HepG2 (cell line): ENCODE results near the gene ITGB8. TPM values are rescaled to one million over a fixed set of nuclear protein-coding genes. Genes with fewer than 3 reads are reported as not detected.

Experiments used
- ATAC-seq: fragments of 200-7000 bp; cut with Tn5 transposase; 3 replicates; pipeline ENCODE4 v1.9.1; 2020; ENCODE audit warnings: mild to moderate bottlenecking, moderate library complexity
- BruUV-seq: library from RNA; stranded (reverse); fragments of 400-500 nt; replicated peaks from 2 replicates; lab custom pipeline; 2021; lab: Mats Ljungman, UMichigan
- CTCF ChIA-PET: fragments of 300-600 bp; formaldehyde crosslinking; extraction: SDS; loops from one replicate; lab custom pipeline; 2021; ENCODE audit warnings: low total read pairs, inconsistent platforms, low intra/inter-chr PET ratio; lab: Yijun Ruan, JAX
- POLR2A ChIA-PET: fragments of 350-600 bp; sonication (Branson Sonifier 250); formaldehyde crosslinking; loops from one replicate; lab custom pipeline; 2020; ENCODE audit warnings: antibody characterized with exemption, inconsistent platforms; lab: Yijun Ruan, JAX
- DNase-seq: peaks from one replicate; pipeline ENCODE4 v3.0.0-alpha.2; 2015; ENCODE audit warnings: low spot score
- FAIRE-seq: peaks from 3 replicates; lab custom pipeline; 2011; peaks lifted over from hg19 to GRCh38; lab: Jason Lieb, UNC
- H2AFZ ChIP-seq: one replicate; pipeline ENCODE4 v1.6.1; 2011; ENCODE audit warnings: low read length, inconsistent platforms
- H3K27ac ChIP-seq: fragments of 300-600 bp; 3 replicates; pipeline ENCODE4 v1.8.0; 2011; ENCODE audit warnings: mixed run types, mild to moderate bottlenecking, mixed read lengths, low read length, inconsistent platforms; ENCODE audit not compliant: insufficient read depth; ENCODE audit errors: extremely low read length
- H3K27me3 ChIP-seq, 2 experiments: fragments of 200-600 bp in 1 of 2; 2 replicates in 1 of 2; 3 replicates in 1 of 2; pipeline versions ENCODE4 v1.6.0 to v1.8.0; 2011; ENCODE audit warnings: low read length in 2 of 2, mild to moderate bottlenecking in 2 of 2, moderate library complexity in 2 of 2, inconsistent platforms in 1 of 2; ENCODE audit not compliant: insufficient read depth in 2 of 2, control insufficient read depth in 1 of 2
- H3K36me3 ChIP-seq, 2 experiments: fragments of 200-600 bp in 1 of 2; replicated peaks in 1 of 2; 2 replicates in 1 of 2; 3 replicates in 1 of 2; pipeline versions ENCODE4 v1.5.1 to v1.8.0; 2011; ENCODE audit warnings: low read length in 2 of 2, inconsistent platforms in 1 of 2; ENCODE audit not compliant: insufficient read depth in 2 of 2, control insufficient read depth in 1 of 2
- H3K4me1 ChIP-seq: 2 replicates; pipeline ENCODE4 v1.5.1; 2012; ENCODE audit warnings: low read length, inconsistent platforms; ENCODE audit not compliant: insufficient read depth
- H3K4me2 ChIP-seq: 2 replicates; pipeline ENCODE4 v1.6.0; 2011; ENCODE audit warnings: low read depth, low read length, inconsistent platforms
- H3K4me3 ChIP-seq, 3 experiments: fragments of 200-600 bp in 1 of 3; sonication (generic), shearing (Covaris generic) in 1 of 3; replicated peaks in 1 of 3; 2 replicates each; pipeline ENCODE4 v1.5.1; 2011 to 2016; ENCODE audit warnings: low read length in 3 of 3, inconsistent platforms in 2 of 3, low read depth in 2 of 3, mild to moderate bottlenecking in 2 of 3, control low read depth in 1 of 3, mixed read lengths in 1 of 3; ENCODE audit not compliant: insufficient read depth in 1 of 3
- H3K79me2 ChIP-seq: one replicate; pipeline ENCODE4 v1.6.1; 2011; ENCODE audit warnings: low read length, inconsistent platforms; ENCODE audit not compliant: insufficient read depth
- H3K9ac ChIP-seq: 2 replicates; pipeline ENCODE4 v1.6.0; 2011; ENCODE audit warnings: mild to moderate bottlenecking, low read depth, low read length, inconsistent platforms; ENCODE audit not compliant: insufficient read depth
- H3K9me3 ChIP-seq: 2 replicates; pipeline ENCODE4 v1.5.1; 2012; ENCODE audit warnings: mild to moderate bottlenecking, low read length
- H4K20me1 ChIP-seq: 2 replicates; pipeline ENCODE4 v1.6.0; 2011; ENCODE audit warnings: inconsistent platforms, mild to moderate bottlenecking, low read length, moderate library complexity; ENCODE audit not compliant: insufficient read depth
- ZBTB7A ChIP-seq: sonication (generic); formaldehyde crosslinking; IDR thresholded peaks from 2 replicates; pipeline ENCODE4 v1.8.0; 2022; ENCODE audit warnings: mild to moderate bottlenecking, missing genetic modification reagents
- WGBS: methylation state at CpG from one replicate; pipeline ENCODE4 v1.1.6; 2017; ENCODE audit warnings: low lambda C conversion rate; 5-methylcytosine and 5-hydroxymethylcytosine counted together
- in situ Hi-C: cut with HindIII; loops from 2 replicates; pipeline ENCODE4 v1.10.0; 2017; ENCODE audit warnings: low pct_unique_long_range_greater_than_20kb; ENCODE audit not compliant: extremely low pct_ligation_motif_present
- intact Hi-C: fragments of 100-400 bp; cut with micrococcal nuclease; formaldehyde crosslinking; loops from one replicate; pipeline ENCODE4 v1.10.0; 2022; ENCODE audit not compliant: unreplicated experiment
- polyA plus RNA-seq, 8 experiments: library from polyadenylated mRNA; depleted of rRNA in 3 of 8; stranded (reverse) in 7 of 8; unstranded in 1 of 8; fragments of >200 nt; fragmentation: Illumina TruSeq in 4 of 8; extraction: Trizol in 4 of 8; gene quantifications; 2 replicates each; pipeline versions ENCODE4 v1.2.1 to v1.2.3, GENCODE V29; 2011 to 2016; ENCODE audit warnings: low read depth in 4 of 8, missing spikeins in 1 of 8, mixed read lengths in 1 of 8; ENCODE audit not compliant: insufficient read depth in 1 of 8
- total RNA-seq, 5 experiments: library from RNA; depleted of rRNA; stranded (reverse); fragments of >200 nt; fragmentation: Illumina TruSeq; extraction: Trizol; gene quantifications; 2 replicates each; pipeline ENCODE4 v1.2.3, GENCODE V29; 2016; ENCODE audit warnings: low read depth in 1 of 5
- TF ChIP-seq, protein P1 (sequence below): sonication (generic); formaldehyde crosslinking; IDR thresholded peaks from 2 replicates; pipeline ENCODE4 v1.4.0; 2020; ENCODE audit warnings: missing genetic modification reagents
- TF ChIP-seq, protein P2 (sequence below): sonication (generic); formaldehyde crosslinking; IDR thresholded peaks from 2 replicates; pipeline ENCODE4 v1.8.1; 2023; ENCODE audit warnings: mild to moderate bottlenecking, missing genetic modification reagents

Gene ITGB8
- total and polyA plus RNA-seq, 2 of the 13 experiments (the other 11 are each of a cell fraction or from before 2014, with no cell fraction given) = 0.01 TPM; not detected in 1

DNA sequence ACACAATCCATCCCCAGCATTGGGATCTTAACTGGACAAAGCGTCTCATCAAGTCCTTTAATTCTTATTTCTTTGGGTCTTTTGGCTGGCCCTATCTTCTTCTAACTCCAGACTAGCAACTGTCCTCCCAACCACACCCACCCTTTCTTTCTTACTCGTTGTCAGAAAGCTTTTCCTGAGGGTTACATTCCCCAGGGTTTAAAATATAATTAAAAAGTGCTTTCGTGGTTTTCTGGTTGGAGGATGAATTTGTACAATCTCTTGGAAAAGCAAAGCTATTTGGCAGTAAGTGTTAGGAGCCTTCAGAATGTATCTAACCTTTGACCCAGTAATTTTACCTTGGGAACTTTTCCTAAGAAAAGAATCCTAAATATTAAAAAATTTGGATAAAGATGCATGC lies 10.4 kb upstream of the ITGB8 start:
- BruUV-seq = no TSS peak
- CTCF ChIA-PET = no interaction called here
- WGBS = 3% methylated on average over 3 of the region's 3 CpGs

GRCh38 chr7:20320786-20321185 lies 9.9 kb upstream of the ITGB8 start:
- no TSS peak for BruUV-seq
- no peak overlapping the region for H3K4me3 ChIP-seq
- H3K4me2 ChIP-seq = no peak overlapping the region
- H3K4me1 ChIP-seq = no peaks in the 10 kb centered on the region
- no peak overlapping the region for H3K9ac ChIP-seq
- no peaks in the 10 kb centered on the region for H4K20me1 ChIP-seq
- H2AFZ ChIP-seq = no peak overlapping the region
- ChIA-PET POLR2A (no interaction called here), CTCF (no interaction called here)
- intact Hi-C loops = no loop called here
- no peak for ATAC-seq
- whole genome bisulfite sequencing = 30% methylated on average over 7 of the region's 7 CpGs
- no peaks in the 10 kb centered on the region for H3K36me3 ChIP-seq
- no peaks in the 10 kb centered on the region for H3K27me3 ChIP-seq
- no peaks in the 10 kb centered on the region for H3K9me3 ChIP-seq
- no peak overlapping the region for H3K27ac ChIP-seq
- TF ChIP-seq ZBTB7A (CRISPR knock-in tag) = no peak
- in situ Hi-C loops = loop anchor here (25.0 kb wide), 1 partner anchor 558 kb away; the partner anchor contains the start of gene TMEM196
- FAIRE-seq = no peak
- H3K79me2 ChIP-seq = no peaks in the 10 kb centered on the region
- no peak for DNase-seq

More for the DNA sequence above, 10.4 kb upstream of the ITGB8 start:
- H3K9me3 ChIP-seq = no peaks in the 10 kb centered on the region
- DNase-seq = no peak
- TF ChIP-seq, protein P1, sequence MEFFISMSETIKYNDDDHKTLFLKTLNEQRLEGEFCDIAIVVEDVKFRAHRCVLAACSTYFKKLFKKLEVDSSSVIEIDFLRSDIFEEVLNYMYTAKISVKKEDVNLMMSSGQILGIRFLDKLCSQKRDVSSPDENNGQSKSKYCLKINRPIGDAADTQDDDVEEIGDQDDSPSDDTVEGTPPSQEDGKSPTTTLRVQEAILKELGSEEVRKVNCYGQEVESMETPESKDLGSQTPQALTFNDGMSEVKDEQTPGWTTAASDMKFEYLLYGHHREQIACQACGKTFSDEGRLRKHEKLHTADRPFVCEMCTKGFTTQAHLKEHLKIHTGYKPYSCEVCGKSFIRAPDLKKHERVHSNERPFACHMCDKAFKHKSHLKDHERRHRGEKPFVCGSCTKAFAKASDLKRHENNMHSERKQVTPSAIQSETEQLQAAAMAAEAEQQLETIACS = no peak
- TF ChIP-seq, protein P2, sequence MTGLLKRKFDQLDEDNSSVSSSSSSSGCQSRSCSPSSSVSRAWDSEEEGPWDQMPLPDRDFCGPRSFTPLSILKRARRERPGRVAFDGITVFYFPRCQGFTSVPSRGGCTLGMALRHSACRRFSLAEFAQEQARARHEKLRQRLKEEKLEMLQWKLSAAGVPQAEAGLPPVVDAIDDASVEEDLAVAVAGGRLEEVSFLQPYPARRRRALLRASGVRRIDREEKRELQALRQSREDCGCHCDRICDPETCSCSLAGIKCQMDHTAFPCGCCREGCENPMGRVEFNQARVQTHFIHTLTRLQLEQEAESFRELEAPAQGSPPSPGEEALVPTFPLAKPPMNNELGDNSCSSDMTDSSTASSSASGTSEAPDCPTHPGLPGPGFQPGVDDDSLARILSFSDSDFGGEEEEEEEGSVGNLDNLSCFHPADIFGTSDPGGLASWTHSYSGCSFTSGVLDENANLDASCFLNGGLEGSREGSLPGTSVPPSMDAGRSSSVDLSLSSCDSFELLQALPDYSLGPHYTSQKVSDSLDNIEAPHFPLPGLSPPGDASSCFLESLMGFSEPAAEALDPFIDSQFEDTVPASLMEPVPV (CRISPR knock-in tag) = no peak
- H3K27ac ChIP-seq = no peak overlapping the region
- H3K9ac ChIP-seq = no peak overlapping the region
- no peak overlapping the region for H2AFZ ChIP-seq
- no peaks in the 10 kb centered on the region for H4K20me1 ChIP-seq
- FAIRE-seq = no peak
- H3K27me3 ChIP-seq = no peaks in the 10 kb centered on the region
- no peak overlapping the region for H3K4me2 ChIP-seq
- in situ Hi-C loops (loop anchor here (25.0 kb wide), 1 partner anchor 558 kb away; the partner anchor contains the start of gene TMEM196), intact Hi-C loops (no loop called here)
- ATAC-seq = no peak
- no peak overlapping the region for H3K4me3 ChIP-seq
- no peaks in the 10 kb centered on the region for H3K36me3 ChIP-seq
- POLR2A ChIA-PET = no interaction called here
- no peaks in the 10 kb centered on the region for H3K79me2 ChIP-seq
- no peaks in the 10 kb centered on the region for H3K4me1 ChIP-seq
